ENCODE data around the gene SPTLC3.

SPTLC3 gene

DNA sequence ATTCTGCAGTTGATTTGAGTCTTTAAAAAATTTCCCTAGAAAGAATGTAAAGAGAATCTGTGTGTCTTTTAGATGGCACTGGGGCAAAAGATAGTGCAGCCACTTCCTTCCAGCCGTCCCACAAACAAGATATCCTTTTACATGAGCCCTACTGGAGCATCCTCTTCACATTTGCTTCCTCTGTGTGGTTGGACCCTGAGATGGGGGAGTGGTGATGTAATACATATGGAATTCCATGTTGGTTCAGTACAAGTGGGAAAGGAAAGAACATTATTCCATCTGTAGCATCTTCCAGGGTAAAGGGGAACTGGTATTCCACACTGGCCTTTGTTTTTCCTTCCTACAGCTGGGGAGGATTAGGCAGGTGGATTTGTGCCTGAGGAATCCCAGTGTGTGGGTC is 133.4 kb downstream of the SPTLC3 start:
- peaks cover 3% of the 10 kb centered on the region for H3K27me3 ChIP-seq (ENCODE audit: insufficient read depth, poor library complexity, severe bottlenecking)
- TF ChIP-seq POLR2AphosphoS5 (IDR thresholded peaks at IDR 0.05; ENCODE audit: low read depth) = no peak
- TF ChIP-seq GABPA (IDR thresholded peaks at IDR 0.05; ENCODE audit: low read depth) = no peak
- TF ChIP-seq, protein P1, sequence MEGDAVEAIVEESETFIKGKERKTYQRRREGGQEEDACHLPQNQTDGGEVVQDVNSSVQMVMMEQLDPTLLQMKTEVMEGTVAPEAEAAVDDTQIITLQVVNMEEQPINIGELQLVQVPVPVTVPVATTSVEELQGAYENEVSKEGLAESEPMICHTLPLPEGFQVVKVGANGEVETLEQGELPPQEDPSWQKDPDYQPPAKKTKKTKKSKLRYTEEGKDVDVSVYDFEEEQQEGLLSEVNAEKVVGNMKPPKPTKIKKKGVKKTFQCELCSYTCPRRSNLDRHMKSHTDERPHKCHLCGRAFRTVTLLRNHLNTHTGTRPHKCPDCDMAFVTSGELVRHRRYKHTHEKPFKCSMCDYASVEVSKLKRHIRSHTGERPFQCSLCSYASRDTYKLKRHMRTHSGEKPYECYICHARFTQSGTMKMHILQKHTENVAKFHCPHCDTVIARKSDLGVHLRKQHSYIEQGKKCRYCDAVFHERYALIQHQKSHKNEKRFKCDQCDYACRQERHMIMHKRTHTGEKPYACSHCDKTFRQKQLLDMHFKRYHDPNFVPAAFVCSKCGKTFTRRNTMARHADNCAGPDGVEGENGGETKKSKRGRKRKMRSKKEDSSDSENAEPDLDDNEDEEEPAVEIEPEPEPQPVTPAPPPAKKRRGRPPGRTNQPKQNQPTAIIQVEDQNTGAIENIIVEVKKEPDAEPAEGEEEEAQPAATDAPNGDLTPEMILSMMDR (IDR thresholded peaks at IDR 0.05; ENCODE audit: insufficient read depth, low read length) = no peak
- TF ChIP-seq, protein P2, sequence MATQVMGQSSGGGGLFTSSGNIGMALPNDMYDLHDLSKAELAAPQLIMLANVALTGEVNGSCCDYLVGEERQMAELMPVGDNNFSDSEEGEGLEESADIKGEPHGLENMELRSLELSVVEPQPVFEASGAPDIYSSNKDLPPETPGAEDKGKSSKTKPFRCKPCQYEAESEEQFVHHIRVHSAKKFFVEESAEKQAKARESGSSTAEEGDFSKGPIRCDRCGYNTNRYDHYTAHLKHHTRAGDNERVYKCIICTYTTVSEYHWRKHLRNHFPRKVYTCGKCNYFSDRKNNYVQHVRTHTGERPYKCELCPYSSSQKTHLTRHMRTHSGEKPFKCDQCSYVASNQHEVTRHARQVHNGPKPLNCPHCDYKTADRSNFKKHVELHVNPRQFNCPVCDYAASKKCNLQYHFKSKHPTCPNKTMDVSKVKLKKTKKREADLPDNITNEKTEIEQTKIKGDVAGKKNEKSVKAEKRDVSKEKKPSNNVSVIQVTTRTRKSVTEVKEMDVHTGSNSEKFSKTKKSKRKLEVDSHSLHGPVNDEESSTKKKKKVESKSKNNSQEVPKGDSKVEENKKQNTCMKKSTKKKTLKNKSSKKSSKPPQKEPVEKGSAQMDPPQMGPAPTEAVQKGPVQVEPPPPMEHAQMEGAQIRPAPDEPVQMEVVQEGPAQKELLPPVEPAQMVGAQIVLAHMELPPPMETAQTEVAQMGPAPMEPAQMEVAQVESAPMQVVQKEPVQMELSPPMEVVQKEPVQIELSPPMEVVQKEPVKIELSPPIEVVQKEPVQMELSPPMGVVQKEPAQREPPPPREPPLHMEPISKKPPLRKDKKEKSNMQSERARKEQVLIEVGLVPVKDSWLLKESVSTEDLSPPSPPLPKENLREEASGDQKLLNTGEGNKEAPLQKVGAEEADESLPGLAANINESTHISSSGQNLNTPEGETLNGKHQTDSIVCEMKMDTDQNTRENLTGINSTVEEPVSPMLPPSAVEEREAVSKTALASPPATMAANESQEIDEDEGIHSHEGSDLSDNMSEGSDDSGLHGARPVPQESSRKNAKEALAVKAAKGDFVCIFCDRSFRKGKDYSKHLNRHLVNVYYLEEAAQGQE (IDR thresholded peaks at IDR 0.05; ENCODE audit: insufficient replicate concordance, low read depth) = no peak
- no peak for TF ChIP-seq SPI1 (IDR thresholded peaks at IDR 0.05; ENCODE audit: borderline replicate concordance, low read depth)
- no peak overlapping the region for H3K27ac ChIP-seq (replicated peaks)
- H3K4me3 ChIP-seq (replicated peaks; ENCODE audit: insufficient read depth, low read length) = no peak overlapping the region
- DNase-seq (ENCODE audit: low read depth in 1 of 2, low spot score in 1 of 2) = no peak

DNA sequence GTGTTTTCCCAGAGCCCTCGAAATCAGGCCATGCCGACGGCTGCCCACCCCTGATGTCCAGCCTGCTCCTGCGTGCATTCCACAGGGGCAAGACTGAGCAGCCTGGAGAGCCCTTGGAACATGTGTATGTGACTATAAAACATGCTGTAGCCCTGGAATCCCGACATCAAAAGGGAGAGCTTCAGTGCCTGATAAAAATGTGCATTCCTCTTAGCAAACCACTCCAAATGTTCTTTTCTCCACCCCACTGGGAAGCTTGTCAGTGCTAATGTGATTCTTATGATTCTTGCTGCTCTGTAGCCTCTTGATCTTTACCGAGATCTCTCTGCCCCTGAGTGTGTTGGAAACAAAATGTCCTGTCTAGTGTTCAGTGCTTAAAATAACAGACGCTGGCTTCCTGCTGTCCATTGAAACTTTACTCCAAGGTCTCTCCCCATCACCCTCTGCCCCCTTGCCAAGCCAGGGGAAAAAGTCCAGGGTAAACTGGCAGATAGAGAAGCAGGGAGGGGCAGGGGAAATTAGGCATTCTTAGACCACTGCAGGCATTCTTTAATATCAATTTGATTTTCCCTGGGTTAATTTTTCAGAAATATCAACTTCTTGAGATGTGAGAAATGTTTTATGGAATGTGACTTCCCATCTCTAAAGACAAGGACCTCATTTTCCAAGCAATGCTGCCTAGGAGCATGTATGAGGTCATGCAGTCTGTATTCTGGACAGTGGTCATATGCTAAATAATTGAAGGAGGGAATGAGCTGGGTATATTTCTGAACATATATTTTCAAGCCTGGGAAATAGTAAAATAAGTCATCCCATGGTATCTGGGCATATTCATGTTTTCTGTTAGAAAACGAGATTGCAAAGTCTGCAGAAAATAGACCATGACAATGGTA is 138.5 kb downstream of the SPTLC3 start:
- TF ChIP-seq SPI1 (IDR thresholded peaks at IDR 0.05; ENCODE audit: borderline replicate concordance, low read depth) = no peak
- TF ChIP-seq GABPA (IDR thresholded peaks at IDR 0.05; ENCODE audit: low read depth) = no peak
- TF ChIP-seq, protein P2 (IDR thresholded peaks at IDR 0.05; ENCODE audit: insufficient replicate concordance, low read depth) = no peak
- no peak for TF ChIP-seq POLR2AphosphoS5 (IDR thresholded peaks at IDR 0.05; ENCODE audit: low read depth)
- TF ChIP-seq, protein P1 (IDR thresholded peaks at IDR 0.05; ENCODE audit: insufficient read depth, low read length) = no peak
- H3K27ac ChIP-seq (replicated peaks) = no peak overlapping the region
- no peak overlapping the region for H3K4me3 ChIP-seq (replicated peaks; ENCODE audit: insufficient read depth, low read length)
- no peaks in the 10 kb centered on the region for H3K27me3 ChIP-seq (ENCODE audit: insufficient read depth, poor library complexity, severe bottlenecking)
- DNase-seq (ENCODE audit: low read depth in 1 of 2, low spot score in 1 of 2) = no peak

DNA sequence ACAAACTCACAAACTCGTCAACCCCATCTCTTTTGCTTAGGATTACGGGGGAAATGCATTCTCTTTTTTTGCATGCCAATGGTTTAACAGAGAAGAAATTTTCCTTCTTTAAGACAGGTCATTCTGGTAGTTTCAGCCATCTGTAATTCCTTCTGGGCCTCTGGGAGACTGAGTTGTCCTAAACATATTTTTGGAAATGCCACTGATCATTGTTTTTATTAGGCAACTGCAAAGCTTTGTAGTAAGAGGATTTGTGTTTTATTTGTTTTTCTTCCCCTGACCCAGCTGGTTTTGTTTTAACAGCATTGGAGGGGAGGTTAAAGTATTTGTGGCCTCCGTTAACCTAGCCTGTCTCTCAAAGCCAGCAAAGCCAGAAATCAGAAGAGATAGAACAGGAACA is 139.2 kb downstream of the SPTLC3 start:
- no peak for DNase-seq (ENCODE audit: low read depth in 1 of 2, low spot score in 1 of 2)
- no peak overlapping the region for H3K4me3 ChIP-seq (replicated peaks; ENCODE audit: insufficient read depth, low read length)
- H3K27me3 ChIP-seq (ENCODE audit: insufficient read depth, poor library complexity, severe bottlenecking) = no peaks in the 10 kb centered on the region
- TF ChIP-seq, protein P1 (IDR thresholded peaks at IDR 0.05; ENCODE audit: insufficient read depth, low read length) = no peak
- TF ChIP-seq SPI1 (IDR thresholded peaks at IDR 0.05; ENCODE audit: borderline replicate concordance, low read depth) (no peak), POLR2AphosphoS5 (IDR thresholded peaks at IDR 0.05; ENCODE audit: low read depth) (no peak), GABPA (IDR thresholded peaks at IDR 0.05; ENCODE audit: low read depth) (no peak)
- TF ChIP-seq, protein P2 (IDR thresholded peaks at IDR 0.05; ENCODE audit: insufficient replicate concordance, low read depth) = no peak
- H3K27ac ChIP-seq (replicated peaks) = no peak overlapping the region

All from HL-60 (cell line).